ENCODE data around the gene DAD1. TPM values are rescaled to one million over a fixed set of nuclear protein-coding genes. Genes with fewer than 3 reads are reported as not detected.
A peak's percentile ranks its signal among the peaks of the same experiment; 100 is the strongest.
"Not testable (repeated sequence)": the region's sequence is repeated elsewhere in the genome, so short reads cannot be mapped to it uniquely, and the experiment has no call there.

DAD1 gene
- total and polyA plus RNA-seq, 8 donors, result 192 to 251 (median 201) TPM

DNA sequence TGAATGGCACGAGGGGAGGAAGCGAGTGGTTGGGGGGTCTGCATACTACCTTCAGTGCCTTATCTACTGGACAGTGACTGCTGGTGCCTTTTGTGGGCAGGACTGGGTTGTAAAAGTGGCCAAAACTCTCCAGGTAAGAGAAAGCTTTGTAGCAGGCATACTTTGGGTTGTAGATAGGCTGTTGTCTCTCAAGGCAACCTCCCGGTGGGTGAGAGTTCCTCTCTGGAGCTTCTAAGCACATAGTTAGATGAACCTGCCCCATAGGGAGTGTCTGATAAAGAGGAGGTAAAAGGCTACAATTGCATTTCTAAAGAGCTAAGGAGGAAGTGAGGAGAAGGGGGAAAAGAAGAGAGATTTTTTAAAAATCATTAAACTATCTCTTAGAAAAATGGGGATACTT, 4.2 kb upstream of the DAD1 start:
- Histone ChIP-seq H3K4me1 (peaks cover 7 to 19% of the 10 kb centered on the region in 2 donors), H3K27ac (no peak overlapping the region), H3K36me3 (no peaks in the 10 kb centered on the region), H3K9me3 (no peaks in the 10 kb centered on the region), H3K27me3 (no peaks in the 10 kb centered on the region), H3K4me3 (no peak overlapping the region)
- intact Hi-C loops (cut with DNase I), result no loop called here
- DNase-seq, result no peak
- no peak for ATAC-seq
- no peak for TF ChIP-seq CTCF (IDR thresholded peaks at IDR 0.05)

GRCh38 chr14:22588526-22589095, 413 bp downstream of the DAD1 start:
- H3K27me3 ChIP-seq, result no peaks in the 10 kb centered on the region
- peak overlapping the region; percentile 92 to 94 for H3K27ac ChIP-seq
- peaks cover 15 to 57% of the 10 kb centered on the region in 2 donors for H3K4me1 ChIP-seq
- H3K36me3 ChIP-seq, result peaks cover 0 to 4% of the 10 kb centered on the region in 2 donors
- ATAC-seq (no peak), DNase-seq (peak in 1 of 4 donors; percentile 11)
- intact Hi-C loops (cut with DNase I), result no loop called here
- peak overlapping the region; percentile 58 to 74 for H3K4me3 ChIP-seq
- no peaks in the 10 kb centered on the region for H3K9me3 ChIP-seq
- TF ChIP-seq CTCF (IDR thresholded peaks at IDR 0.05), result no peak

- peaks cover 15 to 61% of the 10 kb centered on the region in 2 donors for H3K4me1 ChIP-seq
- H3K9me3 ChIP-seq; intact Hi-C loops (cut with DNase I); H3K36me3 ChIP-seq; ATAC-seq; H3K27me3 ChIP-seq; DNase-seq: not testable (repeated sequence)
- peak overlapping the region; percentile 58 to 74 for H3K4me3 ChIP-seq
- H3K27ac ChIP-seq, result peak overlapping the region in 1 of 2 donors; percentile 94
Observed at GRCh38 chr14:22587677-22588422, 1.2 kb downstream of the DAD1 start.

GRCh38 chr14:22587247-22587646, 1.8 kb downstream of the DAD1 start:
- intact Hi-C loops (cut with DNase I), result no loop called here

DNA sequence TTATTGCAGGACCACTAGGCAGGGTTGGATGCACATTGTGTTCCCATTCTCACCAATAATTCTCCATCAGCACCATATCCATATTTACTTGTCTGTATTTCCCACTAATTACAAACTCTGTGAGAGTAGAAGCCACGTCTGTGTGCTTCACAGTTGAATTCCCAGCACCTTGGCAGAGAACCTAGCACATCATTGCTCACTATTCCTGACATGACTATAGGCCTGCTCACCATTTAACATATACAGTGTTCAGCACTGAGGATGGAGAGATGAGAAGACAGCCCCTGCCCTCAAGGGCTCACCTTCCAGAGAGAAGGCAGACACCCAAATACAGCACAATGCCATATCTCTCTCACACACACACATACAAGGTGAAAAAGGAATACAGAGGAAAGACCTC, 5.0 kb downstream of the DAD1 start:
- ATAC-seq (no peak), DNase-seq (no peak)
- peaks cover 0 to 14% of the 10 kb centered on the region in 2 donors for H3K36me3 ChIP-seq
- no peak for TF ChIP-seq CTCF (IDR thresholded peaks at IDR 0.05)
- no peak overlapping the region for H3K27ac ChIP-seq
- H3K4me1 ChIP-seq, result peaks cover 9 to 57% of the 10 kb centered on the region in 2 donors
- no peaks in the 10 kb centered on the region for H3K27me3 ChIP-seq
- H3K9me3 ChIP-seq, result no peaks in the 10 kb centered on the region
- no peak overlapping the region for H3K4me3 ChIP-seq
- intact Hi-C loops (cut with DNase I), result no loop called here

More at GRCh38 chr14:22587247-22587646, 1.8 kb downstream of the DAD1 start:
- H3K27me3 ChIP-seq, result no peaks in the 10 kb centered on the region
- H3K9me3 ChIP-seq, result no peaks in the 10 kb centered on the region
- peak overlapping the region in 1 of 2 donors; percentile 74 for H3K4me3 ChIP-seq
- no peak for TF ChIP-seq CTCF (IDR thresholded peaks at IDR 0.05)
- ATAC-seq (no peak), DNase-seq (no peak)
- H3K36me3 ChIP-seq, result peaks cover 0 to 4% of the 10 kb centered on the region in 2 donors
- H3K4me1 ChIP-seq, result peaks cover 15 to 61% of the 10 kb centered on the region in 2 donors
- no peak overlapping the region for H3K27ac ChIP-seq
